Fibroblast of lung (primary cell): ENCODE measurements around the gene RPL11.

Experiments used
- CTCF ChIP-seq, 2 donors: IDR thresholded peaks in 1 of 2; conservative IDR thresholded peaks in 1 of 2; 1 replicate in 1 of 2; 2 replicates in 1 of 2; pipeline ENCODE4 v1.5.1; 2011 to 2012; ENCODE audit warnings: low read length in 2 of 2, control low read depth in 1 of 2, inconsistent platforms in 1 of 2, low read depth in 1 of 2, mild to moderate bottlenecking in 1 of 2
- EZH2 ChIP-seq: IDR thresholded peaks from 2 replicates; pipeline ENCODE4 v1.5.1; 2012; ENCODE audit warnings: low read length, control low read depth, mild to moderate bottlenecking; ENCODE audit errors: missing control alignments

DNA sequence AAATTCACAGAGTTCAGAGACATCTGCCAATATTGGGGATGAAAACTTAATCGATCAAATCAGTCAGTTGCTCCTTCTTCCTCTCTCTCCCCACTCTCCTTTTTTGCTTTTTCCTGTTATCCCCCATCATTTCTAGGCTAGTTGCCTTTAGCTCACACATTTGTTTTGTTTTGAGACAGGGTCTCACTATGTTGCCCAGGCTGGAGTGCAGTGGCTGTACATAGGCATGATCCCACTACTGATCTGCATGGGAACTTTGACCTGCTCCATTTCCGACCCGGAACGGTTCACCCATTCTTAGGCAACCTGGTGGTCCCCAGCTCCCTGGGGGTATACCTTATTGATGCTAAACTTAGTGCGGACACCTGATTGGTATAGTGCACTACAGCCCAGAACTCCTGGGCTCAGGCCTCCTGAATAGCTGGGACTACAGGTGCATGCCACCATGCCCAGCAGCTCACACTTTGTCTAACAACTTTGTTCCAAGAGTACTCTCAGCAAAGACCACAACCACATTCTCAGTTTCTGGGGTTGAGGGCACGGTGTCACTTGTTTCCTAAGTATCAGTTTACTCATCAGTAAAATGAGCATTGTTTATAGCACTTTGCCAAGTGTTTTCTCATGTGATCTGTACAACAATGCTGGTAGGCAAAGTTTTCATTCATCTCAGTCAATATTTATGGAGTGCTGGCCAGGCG, 45.0 kb downstream of the RPL11 start:
- no peak for TF ChIP-seq CTCF (conservative IDR thresholded peaks at IDR 0.05 in 1 of 2, IDR thresholded peaks at IDR 0.05 in 1 of 2; ENCODE audit: low read depth in 1 of 2, low read length in 2 of 2)
- TF ChIP-seq EZH2: no peak
